OCI-LY1 (cell line): ENCODE data around the gene CBL.

ENCODE experiments used
- H2AFZ ChIP-seq: fragments of 200-600 bp; sonication (generic), shearing (Covaris generic); 2 replicates; pipeline ENCODE4 v1.6.0; 2014; ENCODE audit warnings: antibody characterized with exemption, mild to moderate bottlenecking, low read length
- H3F3A ChIP-seq: fragments of 200-600 bp; sonication (generic), shearing (Covaris generic); 2 replicates; pipeline ENCODE4 v1.6.0; 2014; ENCODE audit warnings: mild to moderate bottlenecking, antibody characterized with exemption, low read length, moderate library complexity; ENCODE audit not compliant: insufficient read depth
- H3K27ac ChIP-seq: fragments of 200-600 bp; sonication (generic); 2 replicates; pipeline ENCODE4 v1.5.1; 2014; ENCODE audit warnings: low read length, mixed run types, mild to moderate bottlenecking, low read depth; ENCODE audit not compliant: poor library complexity, severe bottlenecking
- H3K27me3 ChIP-seq: fragments of 200-600 bp; sonication (generic); 2 replicates; pipeline ENCODE4 v1.6.0; 2014; ENCODE audit warnings: antibody characterized with exemption, mild to moderate bottlenecking, low read length, moderate library complexity; ENCODE audit not compliant: insufficient read depth
- H3K36me3 ChIP-seq: fragments of 200-600 bp; sonication (generic); 2 replicates; pipeline ENCODE4 v1.6.1; 2014; ENCODE audit warnings: mild to moderate bottlenecking, antibody characterized with exemption, low read length, moderate library complexity, mixed read lengths; ENCODE audit not compliant: insufficient read depth
- H3K4me1 ChIP-seq: fragments of 200-600 bp; sonication (generic); 2 replicates; pipeline ENCODE4 v1.5.1; 2014; ENCODE audit warnings: mild to moderate bottlenecking, low read length, moderate library complexity; ENCODE audit not compliant: insufficient read depth, severe bottlenecking
- H3K4me2 ChIP-seq: fragments of 200-600 bp; sonication (generic), shearing (Covaris generic); 2 replicates; pipeline ENCODE4 v1.6.1; 2014; ENCODE audit warnings: low read length
- H3K4me3 ChIP-seq: fragments of 200-600 bp; sonication (generic); 2 replicates; pipeline ENCODE4 v1.5.1; 2014; ENCODE audit warnings: low read length, low read depth, mild to moderate bottlenecking, mixed read lengths; ENCODE audit not compliant: poor library complexity, severe bottlenecking
- H3K79me2 ChIP-seq: fragments of 200-600 bp; shearing (Covaris generic); 2 replicates; pipeline ENCODE4 v1.6.1; 2016; ENCODE audit warnings: mixed run types, low read length, mixed read lengths; ENCODE audit not compliant: insufficient read depth
- H3K9ac ChIP-seq: fragments of 200-600 bp; sonication (generic), shearing (Covaris generic); 2 replicates; pipeline ENCODE4 v1.6.1; 2014; ENCODE audit warnings: mild to moderate bottlenecking, low read length, mixed read lengths
- H3K9me2 ChIP-seq: fragments of 200-600 bp; sonication (generic), shearing (Covaris generic); 2 replicates; pipeline ENCODE4 v1.6.1; 2014; ENCODE audit warnings: low read depth, mild to moderate bottlenecking, low read length, mixed read lengths
- H3K9me3 ChIP-seq: fragments of 200-600 bp; shearing (Covaris generic); 2 replicates; pipeline ENCODE4 v1.6.1; 2014; ENCODE audit warnings: low read length, mixed read lengths
- H4K20me1 ChIP-seq: fragments of 200-600 bp; sonication (generic), shearing (Covaris generic); 2 replicates; pipeline ENCODE4 v1.6.0; 2016; ENCODE audit warnings: mild to moderate bottlenecking, low read length; ENCODE audit not compliant: insufficient read depth
- EZH2 ChIP-seq: fragments of 200-600 bp; sonication (generic), shearing (Covaris generic); IDR thresholded peaks from 2 replicates; pipeline ENCODE4 v1.8.0; 2017; ENCODE audit warnings: borderline replicate concordance, mixed run types, mild to moderate bottlenecking, antibody characterized with exemption, low read length, moderate library complexity, mixed read lengths
- TF ChIP-seq, protein P1 (sequence below): fragments of 200-600 bp; sonication (generic), shearing (Covaris generic); IDR thresholded peaks from 2 replicates; pipeline ENCODE4 v1.5.1; 2017; ENCODE audit warnings: mild to moderate bottlenecking, antibody characterized with exemption, low read length, moderate library complexity, mixed read lengths

CBL gene

DNA sequence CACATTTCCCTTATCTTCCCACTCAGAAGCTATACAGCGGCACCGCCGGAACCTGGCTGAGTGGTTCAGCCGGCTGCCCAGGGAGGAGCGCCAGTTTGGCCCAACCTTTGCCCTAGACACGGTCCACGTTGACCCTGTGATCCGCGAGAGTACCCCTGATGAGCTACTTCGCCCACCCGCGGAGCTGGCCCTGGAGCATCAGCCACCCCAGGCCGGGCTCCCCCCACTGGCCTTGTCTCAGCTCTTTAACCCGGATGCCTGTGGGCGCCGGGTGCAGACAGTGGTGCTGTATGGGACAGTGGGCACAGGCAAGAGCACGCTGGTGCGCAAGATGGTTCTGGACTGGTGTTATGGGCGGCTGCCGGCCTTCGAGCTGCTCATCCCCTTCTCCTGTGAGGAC is 32.7 kb upstream of the CBL start:
- Histone ChIP-seq H4K20me1 (no peaks in the 10 kb centered on the region), H3K4me3 (no peak overlapping the region), H2AFZ (no peak overlapping the region), H3K27ac (no peak overlapping the region), H3K9ac (no peak overlapping the region), H3K9me2 (no peaks in the 10 kb centered on the region), H3K4me1 (peaks cover 6% of the 10 kb centered on the region), H3K36me3 (no peaks in the 10 kb centered on the region), H3K27me3 (no peaks in the 10 kb centered on the region), H3K79me2 (no peaks in the 10 kb centered on the region), H3K9me3 (no peaks in the 10 kb centered on the region), H3K4me2 (no peak overlapping the region), H3F3A (no peaks in the 10 kb centered on the region)
- TF ChIP-seq, protein P1, sequence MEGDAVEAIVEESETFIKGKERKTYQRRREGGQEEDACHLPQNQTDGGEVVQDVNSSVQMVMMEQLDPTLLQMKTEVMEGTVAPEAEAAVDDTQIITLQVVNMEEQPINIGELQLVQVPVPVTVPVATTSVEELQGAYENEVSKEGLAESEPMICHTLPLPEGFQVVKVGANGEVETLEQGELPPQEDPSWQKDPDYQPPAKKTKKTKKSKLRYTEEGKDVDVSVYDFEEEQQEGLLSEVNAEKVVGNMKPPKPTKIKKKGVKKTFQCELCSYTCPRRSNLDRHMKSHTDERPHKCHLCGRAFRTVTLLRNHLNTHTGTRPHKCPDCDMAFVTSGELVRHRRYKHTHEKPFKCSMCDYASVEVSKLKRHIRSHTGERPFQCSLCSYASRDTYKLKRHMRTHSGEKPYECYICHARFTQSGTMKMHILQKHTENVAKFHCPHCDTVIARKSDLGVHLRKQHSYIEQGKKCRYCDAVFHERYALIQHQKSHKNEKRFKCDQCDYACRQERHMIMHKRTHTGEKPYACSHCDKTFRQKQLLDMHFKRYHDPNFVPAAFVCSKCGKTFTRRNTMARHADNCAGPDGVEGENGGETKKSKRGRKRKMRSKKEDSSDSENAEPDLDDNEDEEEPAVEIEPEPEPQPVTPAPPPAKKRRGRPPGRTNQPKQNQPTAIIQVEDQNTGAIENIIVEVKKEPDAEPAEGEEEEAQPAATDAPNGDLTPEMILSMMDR, result no peak
- TF ChIP-seq EZH2, result no peak

DNA sequence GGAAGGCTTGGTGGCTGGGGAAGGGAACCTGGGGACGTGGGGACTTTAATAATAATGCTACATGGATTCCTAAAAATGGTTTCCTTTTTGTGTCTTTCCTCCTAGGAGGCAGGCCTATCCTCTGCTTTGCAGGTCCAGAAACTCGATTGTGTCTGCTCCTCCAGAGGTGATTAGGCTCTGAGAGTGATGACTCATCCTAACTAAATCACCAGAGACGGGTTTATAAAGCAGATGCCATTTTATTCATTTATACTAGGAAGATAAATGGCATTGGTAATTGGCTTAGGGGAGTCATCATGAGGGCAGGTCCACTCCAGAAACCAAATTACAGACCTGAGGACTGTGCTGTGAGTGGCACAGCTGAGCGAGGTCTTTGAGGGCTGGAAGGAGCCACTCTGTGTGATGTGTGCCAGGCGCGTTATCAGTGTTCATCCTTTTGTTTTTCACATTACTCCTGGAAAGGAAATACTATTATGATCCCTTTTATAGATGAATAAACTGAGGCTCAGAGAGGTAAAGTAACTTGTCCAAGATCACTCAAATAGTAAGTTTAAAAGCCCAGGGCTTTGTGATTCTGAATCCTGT is 30.6 kb upstream of the CBL start:
- Histone ChIP-seq H3K27me3 (no peaks in the 10 kb centered on the region), H3K9me3 (no peaks in the 10 kb centered on the region), H4K20me1 (no peaks in the 10 kb centered on the region), H3K4me1 (no peaks in the 10 kb centered on the region), H3K4me2 (no peak overlapping the region), H3K27ac (no peak overlapping the region), H3K9ac (no peak overlapping the region), H3K79me2 (no peaks in the 10 kb centered on the region), H3K36me3 (no peaks in the 10 kb centered on the region), H3F3A (no peaks in the 10 kb centered on the region), H3K4me3 (no peak overlapping the region), H3K9me2 (no peaks in the 10 kb centered on the region), H2AFZ (no peak overlapping the region)
- TF ChIP-seq, protein P1, result no peak
- no peak for TF ChIP-seq EZH2

DNA sequence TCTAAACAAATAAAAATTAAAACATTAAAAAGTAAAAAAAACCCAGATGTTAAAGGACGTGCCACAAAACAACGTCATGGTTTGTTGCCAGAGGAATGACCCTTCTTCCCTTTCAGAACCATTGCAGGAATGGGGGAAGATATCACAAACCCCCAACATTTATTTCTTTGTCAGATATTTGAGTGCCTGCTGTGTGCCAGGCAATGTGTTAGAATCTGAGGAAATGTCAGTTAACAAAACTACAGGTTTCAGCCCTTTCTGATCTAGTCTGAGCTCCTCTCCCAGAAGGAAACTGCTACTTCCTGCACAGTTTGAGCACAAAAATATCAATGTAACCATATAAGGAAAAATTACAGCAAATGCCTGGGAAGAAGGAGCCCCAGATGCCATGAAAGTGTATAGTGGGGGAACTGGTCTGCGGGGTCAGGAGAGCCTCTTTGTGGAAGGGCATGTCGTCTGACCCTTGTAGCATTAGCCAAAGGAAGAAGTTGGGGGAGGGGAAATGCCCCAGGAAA is 27.9 kb upstream of the CBL start:
- Histone ChIP-seq H3K4me3 (no peak overlapping the region), H3K79me2 (no peaks in the 10 kb centered on the region), H2AFZ (no peak overlapping the region), H3K4me2 (no peak overlapping the region), H3K4me1 (no peaks in the 10 kb centered on the region), H3K9me2 (no peaks in the 10 kb centered on the region), H3K9me3 (no peaks in the 10 kb centered on the region), H3K27ac (no peak overlapping the region), H3K36me3 (no peaks in the 10 kb centered on the region), H3K9ac (no peak overlapping the region), H3K27me3 (no peaks in the 10 kb centered on the region), H4K20me1 (no peaks in the 10 kb centered on the region), H3F3A (no peaks in the 10 kb centered on the region)
- no peak for TF ChIP-seq EZH2
- TF ChIP-seq, protein P1, result no peak
